GM12892 (cell line): ENCODE results near the gene RAB3A.

Experiments
- POLR2A ChIP-seq: IDR thresholded peaks from 2 replicates; pipeline ENCODE4 v1.6.1; 2011; ENCODE audit warnings: low read depth, low read length, control low read depth
- POLR2AphosphoS5 ChIP-seq: IDR thresholded peaks from 2 replicates; pipeline ENCODE4 v1.6.1; 2011; ENCODE audit warnings: low read depth, low read length, control low read depth

DNA sequence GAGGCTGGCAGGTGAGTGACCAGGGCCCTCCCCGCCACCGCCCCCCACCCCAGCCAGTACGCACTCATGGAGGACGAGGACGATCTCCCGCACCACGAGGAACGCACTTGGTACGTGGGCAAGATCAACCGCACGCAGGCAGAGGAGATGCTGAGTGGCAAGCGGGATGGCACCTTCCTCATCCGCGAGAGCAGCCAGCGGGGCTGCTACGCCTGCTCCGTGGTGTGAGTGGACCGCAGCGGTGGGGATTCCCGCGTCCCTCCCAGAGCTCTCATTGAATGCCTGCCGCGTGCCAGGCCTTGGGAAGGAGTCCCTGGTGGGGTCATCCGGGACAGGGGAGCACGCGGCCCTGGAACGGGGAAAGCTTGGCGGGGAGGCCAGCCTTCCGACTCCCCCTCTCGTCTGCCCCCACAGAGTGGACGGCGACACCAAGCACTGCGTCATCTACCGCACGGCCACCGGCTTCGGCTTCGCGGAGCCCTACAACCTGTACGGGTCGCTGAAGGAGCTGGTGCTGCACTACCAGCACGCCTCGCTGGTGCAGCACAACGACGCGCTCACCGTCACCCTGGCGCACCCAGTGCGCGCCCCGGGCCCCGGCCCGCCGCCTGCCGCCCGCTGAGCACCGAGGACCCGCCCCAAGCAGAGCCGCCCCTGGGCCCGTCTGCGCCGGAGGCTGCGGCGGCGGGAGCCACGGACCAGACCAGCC lies 35.0 kb downstream of the RAB3A start:
- TF ChIP-seq POLR2AphosphoS5 (no peak), POLR2A (peak; percentile 49; the same call in 1 of the 2 replicates)
